ENCODE measurements around the gene PCSK4.

PCSK4 gene

DNA sequence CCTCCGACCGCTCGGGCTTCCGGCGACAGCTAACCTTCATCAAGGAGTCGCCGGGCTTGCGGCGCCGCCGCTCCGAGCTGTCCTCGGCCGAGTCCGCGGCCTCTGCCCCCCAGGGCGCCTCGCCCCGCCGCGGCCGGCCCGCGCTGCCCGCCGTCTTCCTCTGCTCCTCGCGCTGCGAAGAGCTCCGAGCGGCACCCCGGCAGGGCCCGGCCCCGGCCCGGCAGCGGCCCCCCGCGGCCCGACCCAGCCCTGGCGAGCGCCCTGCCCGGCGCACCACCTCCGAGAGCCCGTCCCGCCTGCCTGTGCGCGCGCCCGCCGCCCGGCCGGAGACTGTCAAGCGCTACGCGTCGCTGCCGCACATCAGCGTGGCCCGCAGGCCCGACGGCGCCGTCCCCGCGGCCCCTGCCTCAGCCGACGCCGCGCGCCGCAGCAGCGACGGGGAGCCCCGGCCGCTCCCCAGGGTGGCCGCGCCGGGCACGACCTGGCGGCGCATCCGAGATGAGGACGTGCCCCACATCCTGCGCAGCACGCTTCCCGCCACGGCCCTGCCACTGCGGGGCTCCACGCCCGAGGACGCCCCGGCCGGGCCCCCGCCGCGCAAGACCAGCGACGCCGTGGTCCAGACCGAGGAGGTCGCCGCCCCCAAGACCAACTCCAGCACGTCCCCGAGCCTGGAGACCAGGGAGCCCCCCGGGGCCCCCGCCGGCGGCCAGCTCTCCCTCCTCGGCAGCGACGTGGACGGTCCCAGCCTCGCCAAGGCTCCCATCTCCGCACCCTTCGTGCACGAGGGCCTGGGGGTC is 20.7 kb downstream of the PCSK4 start:
- DNase-seq = no peak

DNA sequence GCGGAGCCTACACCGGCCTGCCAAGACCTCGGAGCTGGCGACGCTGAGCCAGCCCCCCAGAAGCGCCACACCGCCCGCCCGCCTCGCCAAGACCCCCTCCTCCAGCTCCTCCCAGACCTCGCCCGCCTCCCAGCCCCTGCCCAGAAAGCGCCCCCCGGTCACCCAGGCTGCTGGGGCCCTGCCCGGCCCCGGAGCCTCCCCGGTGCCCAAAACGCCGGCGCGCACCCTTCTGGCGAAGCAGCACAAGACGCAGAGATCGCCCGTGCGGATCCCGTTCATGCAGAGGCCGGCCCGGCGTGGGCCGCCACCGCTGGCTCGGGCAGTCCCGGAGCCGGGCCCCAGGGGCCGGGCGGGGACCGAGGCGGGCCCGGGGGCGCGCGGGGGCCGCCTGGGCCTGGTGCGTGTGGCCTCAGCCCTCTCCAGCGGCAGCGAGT is 21.3 kb downstream of the PCSK4 start:
- DNase-seq = no peak

DNA sequence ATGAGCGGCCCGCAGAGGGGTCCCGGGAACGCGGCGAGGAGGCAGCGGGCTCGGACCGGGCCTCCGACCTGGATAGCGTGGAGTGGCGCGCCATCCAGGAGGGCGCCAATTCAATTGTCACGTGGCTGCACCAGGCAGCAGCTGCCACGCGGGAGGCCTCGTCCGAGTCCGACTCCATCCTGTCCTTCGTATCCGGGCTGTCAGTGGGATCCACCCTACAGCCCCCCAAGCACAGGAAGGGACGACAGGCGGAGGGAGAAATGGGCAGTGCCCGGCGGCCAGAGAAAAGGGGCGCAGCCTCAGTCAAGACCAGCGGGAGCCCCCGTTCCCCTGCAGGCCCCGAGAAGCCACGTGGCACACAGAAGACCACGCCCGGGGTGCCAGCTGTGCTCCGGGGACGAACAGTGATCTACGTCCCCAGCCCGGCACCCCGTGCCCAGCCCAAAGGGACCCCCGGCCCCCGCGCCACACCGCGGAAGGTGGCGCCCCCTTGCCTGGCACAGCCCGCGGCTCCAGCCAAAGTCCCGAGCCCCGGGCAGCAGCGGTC is 21.8 kb downstream of the PCSK4 start:
- no peak for DNase-seq

DNA sequence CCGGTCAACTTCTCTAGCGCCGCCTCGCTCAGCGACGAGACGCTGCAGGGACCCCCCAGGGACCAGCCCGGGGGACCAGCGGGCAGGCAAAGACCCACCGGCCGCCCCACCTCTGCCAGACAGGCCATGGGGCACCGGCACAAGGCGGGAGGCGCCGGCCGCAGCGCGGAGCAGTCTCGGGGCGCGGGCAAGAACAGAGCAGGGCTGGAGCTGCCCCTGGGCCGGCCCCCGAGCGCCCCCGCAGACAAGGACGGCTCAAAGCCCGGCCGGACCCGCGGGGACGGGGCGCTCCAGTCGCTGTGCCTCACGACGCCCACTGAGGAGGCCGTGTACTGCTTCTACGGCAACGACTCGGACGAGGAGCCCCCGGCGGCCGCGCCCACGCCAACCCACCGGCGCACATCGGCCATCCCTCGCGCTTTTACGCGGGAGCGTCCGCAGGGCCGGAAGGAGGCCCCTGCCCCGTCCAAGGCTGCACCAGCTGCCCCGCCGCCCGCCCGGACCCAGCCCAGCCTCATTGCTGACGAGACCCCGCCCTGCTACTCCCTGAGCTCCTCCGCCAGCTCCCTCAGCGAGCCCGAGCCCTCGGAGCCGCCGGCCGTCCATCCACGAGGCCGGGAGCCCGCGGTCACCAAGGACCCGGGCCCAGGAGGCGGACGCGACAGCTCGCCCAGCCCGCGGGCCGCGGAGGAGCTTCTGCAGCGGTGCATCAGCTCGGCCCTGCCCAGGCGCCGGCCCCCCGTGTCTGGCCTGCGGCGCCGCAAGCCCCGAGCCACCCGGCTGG is 22.5 kb downstream of the PCSK4 start:
- no peak for DNase-seq

DNA sequence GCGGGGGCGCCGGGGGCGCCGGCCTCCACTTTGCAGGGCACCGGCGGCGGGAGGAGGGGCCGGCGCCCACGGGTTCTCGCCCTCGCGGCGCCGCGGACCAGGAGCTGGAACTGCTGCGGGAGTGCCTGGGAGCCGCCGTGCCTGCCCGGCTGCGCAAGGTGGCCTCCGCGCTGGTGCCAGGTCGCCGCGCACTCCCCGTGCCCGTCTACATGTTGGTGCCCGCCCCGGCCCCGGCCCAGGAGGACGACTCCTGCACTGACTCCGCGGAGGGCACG is 23.0 kb downstream of the PCSK4 start:
- no peak for DNase-seq

DNA sequence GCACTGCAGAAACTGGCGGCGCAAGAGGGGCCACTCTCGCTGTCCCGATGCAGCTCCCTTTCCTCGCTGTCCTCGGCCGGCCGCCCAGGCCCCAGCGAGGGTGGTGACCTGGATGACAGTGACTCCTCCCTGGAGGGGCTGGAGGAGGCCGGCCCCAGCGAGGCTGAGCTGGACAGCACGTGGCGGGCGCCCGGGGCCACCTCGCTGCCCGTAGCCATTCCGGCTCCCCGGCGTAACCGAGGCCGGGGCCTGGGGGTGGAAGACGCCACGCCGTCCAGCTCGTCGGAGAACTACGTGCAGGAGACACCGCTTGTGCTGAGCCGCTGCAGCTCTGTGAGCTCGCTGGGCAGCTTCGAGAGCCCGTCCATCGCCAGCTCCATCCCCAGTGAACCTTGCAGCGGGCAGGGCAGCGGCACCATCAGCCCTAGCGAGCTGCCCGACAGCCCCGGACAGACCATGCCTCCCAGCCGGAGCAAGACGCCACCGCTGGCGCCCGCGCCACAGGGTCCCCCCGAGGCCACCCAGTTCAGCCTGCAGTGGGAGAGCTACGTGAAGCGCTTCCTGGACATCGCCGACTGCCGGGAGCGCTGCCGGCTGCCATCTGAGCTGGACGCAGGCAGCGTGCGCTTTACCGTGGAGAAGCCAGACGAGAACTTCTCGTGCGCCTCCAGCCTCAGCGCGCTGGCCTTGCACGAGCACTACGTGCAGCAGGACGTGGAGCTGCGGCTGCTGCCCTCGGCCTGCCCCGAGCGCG is 23.5 kb downstream of the PCSK4 start:
- DNase-seq = no peak

DNA sequence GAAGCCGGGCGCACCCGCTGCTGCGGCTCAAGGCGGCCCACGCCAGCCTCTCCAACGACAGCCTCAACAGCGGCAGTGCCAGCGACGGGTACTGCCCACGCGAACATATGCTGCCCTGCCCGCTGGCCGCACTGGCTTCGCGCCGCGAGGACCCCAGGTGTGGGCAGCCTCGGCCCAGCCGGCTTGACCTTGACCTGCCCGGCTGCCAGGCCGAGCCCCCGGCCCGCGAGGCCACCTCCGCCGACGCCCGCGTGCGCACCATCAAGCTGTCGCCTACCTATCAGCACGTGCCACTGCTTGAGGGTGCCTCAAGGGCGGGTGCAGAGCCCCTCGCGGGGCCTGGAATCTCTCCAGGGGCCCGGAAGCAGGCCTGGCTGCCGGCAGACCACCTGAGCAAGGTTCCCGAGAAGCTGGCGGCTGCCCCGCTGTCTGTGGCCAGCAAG is 24.1 kb downstream of the PCSK4 start:
- no peak for DNase-seq

DNA sequence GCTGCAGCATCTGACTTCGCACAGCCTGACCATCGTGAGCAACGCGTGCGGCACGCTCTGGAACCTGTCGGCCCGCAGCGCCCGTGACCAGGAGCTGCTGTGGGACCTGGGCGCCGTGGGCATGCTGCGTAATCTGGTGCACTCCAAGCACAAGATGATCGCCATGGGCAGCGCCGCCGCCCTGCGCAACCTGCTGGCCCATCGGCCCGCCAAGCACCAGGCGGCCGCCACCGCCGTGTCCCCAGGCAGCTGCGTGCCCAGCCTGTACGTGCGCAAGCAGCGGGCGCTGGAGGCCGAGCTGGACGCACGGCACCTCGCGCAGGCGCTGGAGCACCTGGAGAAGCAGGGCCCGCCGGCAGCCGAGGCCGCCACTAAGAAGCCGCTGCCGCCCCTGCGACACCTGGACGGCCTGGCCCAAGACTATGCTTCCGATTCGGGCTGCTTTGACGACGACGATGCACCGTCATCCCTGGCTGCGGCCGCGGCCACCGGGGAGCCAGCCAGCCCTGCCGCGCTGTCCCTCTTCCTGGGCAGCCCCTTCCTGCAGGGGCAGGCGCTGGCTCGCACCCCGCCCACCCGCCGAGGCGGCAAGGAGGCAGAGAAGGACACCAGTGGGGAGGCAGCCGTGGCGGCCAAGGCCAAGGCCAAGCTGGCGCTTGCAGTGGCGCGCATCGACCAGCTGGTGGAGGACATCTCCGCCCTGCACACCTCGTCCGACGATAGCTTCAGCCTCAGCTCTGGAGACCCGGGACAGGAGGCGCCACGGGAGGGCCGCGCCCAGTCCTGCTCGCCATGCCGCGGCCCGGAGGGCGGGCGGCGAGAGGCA is 24.7 kb downstream of the PCSK4 start:
- no peak for DNase-seq

DNA sequence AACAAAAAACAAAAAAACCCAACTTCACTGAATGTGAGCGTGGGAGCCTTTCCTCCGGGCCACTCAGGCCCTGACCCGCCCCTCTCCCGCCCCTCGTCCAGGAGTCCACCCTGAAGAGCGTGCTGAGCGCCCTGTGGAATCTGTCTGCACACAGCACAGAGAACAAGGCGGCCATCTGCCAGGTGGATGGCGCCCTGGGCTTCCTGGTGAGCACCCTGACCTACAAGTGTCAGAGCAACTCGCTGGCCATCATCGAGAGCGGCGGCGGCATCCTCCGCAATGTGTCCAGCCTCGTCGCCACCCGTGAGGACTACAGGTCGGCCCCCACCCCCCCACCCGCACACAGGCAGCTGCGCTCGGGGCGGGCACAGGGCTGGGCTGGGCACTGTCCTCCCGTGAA is 28.3 kb downstream of the PCSK4 start:
- DNase-seq = no peak

DNA sequence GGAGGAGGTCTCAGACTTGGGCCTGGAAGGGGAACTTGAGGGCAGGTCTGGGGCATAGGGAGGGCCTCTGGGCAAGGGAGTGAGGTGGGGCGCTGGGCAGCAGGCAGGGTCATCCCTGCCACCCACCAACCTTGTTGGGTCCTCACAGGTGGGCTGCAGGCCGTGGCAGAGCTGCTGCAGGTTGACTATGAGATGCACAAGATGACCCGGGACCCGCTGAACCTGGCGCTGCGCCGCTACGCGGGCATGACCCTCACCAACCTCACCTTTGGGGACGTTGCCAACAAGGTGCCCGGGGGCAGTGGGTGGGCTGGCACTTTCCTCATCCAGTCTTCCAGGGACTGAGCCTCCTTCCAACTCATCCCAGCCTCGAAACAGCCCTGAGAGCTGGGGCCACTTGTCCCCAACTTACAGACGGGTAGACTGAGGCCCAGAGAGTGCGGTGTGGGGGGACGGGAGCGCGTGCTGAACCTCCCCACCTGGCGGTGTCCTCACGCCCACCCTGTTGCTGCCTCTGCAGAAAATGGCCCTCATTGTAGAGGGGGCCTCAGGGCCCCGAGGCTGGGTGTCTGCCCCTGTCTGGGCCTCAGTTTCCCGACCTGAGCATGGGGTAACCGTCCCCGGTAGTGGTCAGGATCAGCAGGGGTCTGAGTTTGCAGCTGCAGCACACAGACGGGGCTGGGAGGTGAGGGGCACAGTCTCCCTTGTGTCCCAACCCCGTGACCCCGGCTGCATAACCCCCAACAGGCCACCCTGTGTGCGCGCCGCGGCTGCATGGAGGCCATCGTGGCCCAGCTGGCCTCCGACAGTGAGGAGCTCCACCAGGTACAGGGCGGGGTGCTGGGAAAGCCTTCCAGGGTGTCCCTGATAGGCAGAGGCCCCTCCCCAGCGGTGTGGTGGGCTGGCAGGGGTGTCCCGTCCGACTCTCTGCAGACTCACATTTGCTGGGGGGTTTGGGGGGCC is 29.8 kb downstream of the PCSK4 start:
- no peak for DNase-seq

DNA sequence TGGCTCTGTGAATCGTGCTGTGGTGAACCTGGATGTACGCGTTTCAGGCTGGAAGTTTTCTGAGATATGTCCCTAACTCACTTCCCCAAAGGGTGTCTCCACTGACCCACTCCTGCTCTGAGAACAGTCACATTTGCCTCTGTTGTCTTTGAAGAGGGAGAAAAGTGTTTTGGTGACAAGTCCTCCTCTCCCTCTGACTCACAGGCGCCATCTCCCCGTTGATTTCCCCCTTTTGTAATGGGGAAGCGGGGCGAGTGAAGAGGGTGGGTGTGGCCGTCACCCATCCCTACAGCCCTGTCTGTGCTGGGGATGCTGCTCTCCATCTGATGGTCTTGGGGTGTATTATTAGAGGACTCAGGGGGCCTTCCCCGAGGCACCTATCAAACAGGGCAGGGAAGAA is 30.7 kb downstream of the PCSK4 start:
- no peak for DNase-seq

DNA sequence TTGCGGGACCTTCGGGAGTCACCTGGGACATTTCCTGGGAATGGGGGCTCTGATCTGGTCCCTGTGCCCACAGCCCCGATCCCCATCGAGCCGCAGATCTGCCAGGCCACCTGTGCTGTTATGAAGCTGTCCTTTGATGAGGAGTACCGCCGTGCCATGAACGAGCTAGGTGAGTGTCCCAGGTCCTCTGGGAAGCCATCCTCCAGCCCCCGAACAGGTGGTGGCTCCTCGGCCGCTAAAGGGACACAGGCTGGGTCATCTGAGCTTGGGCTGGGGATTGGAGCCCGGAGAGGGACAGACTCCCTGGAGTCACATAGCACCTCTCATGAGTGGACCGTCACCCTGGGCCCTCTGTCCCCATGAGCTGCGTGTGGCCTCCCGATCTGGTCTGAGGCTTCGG is 32.3 kb downstream of the PCSK4 start:
- DNase-seq = no peak

DNA sequence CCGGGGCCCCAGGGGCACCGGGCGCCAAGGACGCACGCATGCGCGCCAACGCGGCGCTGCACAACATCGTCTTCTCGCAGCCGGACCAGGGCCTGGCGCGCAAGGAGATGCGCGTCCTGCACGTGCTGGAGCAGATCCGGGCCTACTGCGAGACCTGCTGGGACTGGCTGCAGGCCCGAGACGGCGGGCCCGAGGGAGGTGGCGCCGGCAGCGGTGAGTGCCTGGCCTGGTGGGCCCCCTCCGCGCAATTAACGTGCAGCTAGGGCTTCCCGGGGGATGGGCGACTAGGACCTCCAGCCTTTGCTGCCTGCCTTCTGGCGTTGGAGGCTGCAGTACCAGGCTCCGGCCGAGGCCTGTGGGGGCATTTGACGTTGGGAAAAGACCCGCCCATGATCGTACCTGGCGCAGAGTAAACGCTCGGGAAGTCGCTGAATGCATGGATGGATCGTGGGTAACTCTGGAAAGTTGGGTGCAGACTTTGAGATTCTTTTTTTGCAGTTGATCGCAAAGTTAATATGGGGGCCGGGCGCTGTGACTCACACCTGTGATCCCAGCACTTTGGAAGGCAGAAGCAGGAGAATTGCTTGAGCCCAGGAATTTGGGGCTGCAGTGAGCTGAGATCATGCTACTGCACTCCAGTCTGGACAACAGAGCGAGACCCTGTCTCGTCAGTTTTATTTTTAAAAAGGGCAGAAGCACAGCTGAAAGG is 33.0 kb downstream of the PCSK4 start:
- no peak for DNase-seq

DNA sequence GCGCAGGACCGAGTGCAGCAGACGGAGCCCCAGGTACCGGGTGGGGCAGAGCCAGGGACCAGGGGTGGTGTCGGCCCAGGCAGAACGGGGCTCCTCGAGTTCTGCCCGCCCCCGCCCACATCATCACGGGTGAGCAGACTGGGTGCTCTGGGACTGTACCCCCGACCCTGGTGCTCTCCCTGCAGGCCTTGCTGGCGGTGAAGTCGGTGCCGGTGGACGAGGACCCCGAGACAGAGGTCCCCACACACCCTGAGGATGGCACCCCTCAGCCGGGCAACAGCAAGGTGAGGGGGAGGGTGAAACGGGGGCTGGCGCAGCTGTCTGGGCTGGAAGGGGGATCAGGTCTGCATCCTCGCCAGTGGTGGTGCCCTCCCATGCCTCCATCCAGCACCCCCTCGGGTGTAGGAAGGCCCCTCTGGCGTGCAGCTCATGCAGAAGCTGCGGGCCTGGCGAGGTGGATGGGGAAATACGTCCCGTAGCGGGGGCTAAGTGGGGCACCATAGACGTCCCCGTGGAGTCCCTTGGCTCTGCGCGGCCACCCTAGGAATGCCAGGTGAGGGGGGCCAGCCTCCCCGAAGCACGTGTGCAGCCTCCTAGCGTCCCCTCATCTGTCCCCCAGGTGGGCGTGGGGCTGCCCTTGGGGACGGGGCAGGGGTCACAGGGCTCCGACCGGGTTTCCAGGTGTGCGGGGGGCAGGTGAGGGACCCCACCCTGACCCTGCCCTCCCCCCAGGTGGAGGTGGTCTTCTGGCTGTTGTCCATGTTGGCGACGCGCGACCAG is 33.8 kb downstream of the PCSK4 start:
- DNase-seq = no peak

DNA sequence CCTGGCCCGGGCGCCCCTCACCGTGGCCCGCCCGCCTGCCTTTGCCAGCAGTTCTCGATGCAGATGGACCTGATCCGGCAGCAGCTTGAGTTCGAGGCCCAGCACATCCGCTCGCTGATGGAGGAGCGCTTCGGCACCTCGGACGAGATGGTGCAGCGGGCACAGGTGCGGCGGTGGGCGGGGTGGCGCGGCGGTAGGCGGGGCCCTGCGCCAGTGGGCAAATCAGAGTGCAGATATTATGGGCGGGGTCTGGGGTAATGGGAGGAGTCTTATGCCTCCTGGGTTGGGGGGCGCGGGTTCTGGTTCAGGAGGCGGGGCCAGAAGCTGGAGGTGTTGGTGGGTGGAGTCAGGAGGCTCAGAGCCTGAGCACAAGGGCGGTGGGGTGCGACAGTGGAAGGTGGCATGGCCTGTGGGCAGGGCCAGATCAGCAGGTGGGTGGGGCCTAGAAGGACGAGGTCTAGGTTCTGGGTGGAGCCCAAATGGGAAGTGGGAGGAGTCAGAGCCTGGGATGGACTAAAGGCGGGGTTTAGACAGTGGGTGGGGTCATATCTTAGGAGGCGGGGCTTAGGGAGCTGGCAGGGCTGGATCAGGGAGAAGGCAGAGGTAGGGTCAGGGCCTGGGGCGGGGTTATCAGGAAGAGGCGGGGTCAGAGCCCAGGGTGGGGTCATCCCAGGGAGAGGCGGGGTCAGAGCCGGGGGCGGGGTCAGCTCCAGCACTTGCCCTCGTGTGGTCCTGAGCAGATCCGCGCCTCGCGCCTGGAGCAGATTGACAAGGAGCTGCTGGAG is 34.6 kb downstream of the PCSK4 start:
- peak; percentile 96 to 97 for DNase-seq

DNA sequence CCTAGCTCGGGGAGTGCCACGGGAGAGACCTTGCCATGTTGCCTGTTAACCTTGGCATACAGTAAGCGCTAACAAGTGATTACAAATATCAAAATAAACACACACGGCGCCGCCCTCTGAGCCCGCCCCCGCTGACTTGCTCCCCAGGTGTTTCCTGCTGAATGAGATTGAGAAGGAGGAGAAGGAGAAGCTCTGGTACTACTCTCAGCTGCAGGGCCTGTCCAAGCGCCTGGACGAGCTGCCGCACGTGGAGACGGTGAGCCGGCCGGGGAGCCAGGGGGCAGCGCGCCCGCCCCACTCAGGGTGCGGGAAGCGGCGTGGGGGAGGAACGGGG is 35.2 kb downstream of the PCSK4 start:
- DNase-seq = no peak

DNA sequence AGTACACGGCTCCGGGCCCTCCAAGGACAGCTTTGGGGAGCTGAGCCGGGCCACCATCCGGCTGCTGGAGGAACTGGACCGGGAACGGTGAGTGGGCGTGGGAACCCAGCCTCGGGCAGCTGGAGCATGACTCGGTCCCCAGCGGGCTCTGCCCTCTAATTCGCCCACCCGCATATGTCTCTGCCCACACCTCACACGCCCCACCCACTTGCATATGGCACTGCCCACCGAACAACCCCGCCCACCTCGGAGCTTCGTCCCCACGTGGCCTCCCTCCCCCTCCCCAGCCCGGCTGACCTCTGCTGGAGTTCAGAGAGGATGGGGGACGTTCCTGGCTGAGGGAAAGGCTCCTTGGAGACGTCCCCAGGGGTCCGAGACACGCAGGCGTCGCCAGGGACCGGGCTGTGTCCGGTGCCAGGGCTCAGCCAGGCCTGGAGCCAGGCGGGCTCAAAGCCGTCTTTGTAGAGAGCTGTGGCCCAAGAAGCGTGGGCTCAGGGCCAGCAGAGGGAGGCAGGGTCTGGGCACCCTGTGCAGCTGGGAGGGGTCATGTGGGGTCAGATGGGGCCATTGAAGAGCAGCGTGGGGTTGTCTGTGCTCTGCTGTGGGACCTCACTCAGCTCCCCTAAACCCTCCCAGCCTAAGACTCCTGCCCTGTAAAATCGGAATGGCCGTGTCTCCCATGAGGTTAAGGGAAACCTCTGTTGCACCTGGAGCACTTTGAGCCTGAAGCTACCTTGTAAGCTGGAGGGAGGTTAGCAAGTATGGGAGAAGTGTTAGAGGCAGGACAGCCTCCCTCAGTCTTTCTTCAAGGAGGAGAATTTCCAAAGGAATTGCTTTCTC is 36.4 kb downstream of the PCSK4 start:
- no peak for DNase-seq

Measured in NCI-H187 (cell line).